B cell (primary cell): ENCODE measurements around the gene TNFAIP8L3.

Experiments used
- CTCF ChIP-seq: fragments of 200-600 bp; IDR thresholded peaks from one replicate; pipeline ENCODE4 v1.8.0; 2022; ENCODE audit warnings: antibody characterized with exemption, mild to moderate bottlenecking
- EZH2 ChIP-seq: IDR thresholded peaks from 2 replicates; pipeline ENCODE4 v1.6.1; 2012; ENCODE audit warnings: borderline replicate concordance, low read depth, mild to moderate bottlenecking, moderate library complexity, low read length; ENCODE audit not compliant: insufficient read depth, poor library complexity, severe bottlenecking

DNA sequence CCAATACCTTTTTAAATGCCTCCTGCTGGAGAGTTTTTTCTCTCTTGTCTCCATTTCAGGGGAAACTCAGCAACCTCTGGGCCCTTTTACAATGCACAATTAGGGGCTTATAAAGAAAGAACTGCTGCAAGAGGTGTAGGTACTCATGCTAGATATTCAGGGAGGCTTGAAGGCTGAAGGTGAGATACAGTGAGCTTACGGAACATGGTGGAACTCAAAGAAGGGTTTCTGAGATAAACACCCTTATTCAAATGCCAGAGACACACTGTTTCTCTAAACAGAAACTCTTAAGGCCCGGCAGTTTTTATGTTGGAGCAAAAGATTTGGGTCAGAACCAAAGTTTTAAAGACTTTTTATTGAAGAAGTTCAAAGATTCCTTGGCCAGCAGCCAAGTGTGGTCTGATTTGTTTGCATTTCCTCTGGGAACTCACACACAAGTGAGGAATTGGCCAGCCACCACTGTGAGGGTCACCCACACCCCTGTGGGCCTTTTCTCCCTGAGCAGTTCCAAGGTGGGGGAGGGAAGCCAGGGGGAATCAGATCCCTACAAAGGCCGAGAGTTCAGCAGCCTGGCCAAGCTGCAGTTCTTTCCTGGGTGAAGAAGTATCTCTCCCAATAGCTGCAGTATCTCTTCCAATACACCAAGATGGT is 47.8 kb downstream of the TNFAIP8L3 start:
- no peak for TF ChIP-seq CTCF
- TF ChIP-seq EZH2 = no peak
